IMR-90 (cell line): Measurements from ENCODE around the gene NF2. TPM values are rescaled to one million over a fixed set of nuclear protein-coding genes. Genes with fewer than 3 reads are reported as not detected.

Experiments used
- ATAC-seq: fragments of 200-7000 bp; cut with Tn5 transposase; 2 replicates; pipeline ENCODE4 v1.9.1; 2020; ENCODE audit warnings: low read depth, mild to moderate bottlenecking, moderate library complexity
- BruUV-seq: library from RNA; stranded (reverse); fragments of 400-500 nt; replicated peaks from 2 replicates; lab custom pipeline; 2021; lab: Mats Ljungman, UMichigan
- CTCF ChIA-PET: fragments of 300-600 bp; formaldehyde crosslinking; extraction: SDS; loops from one replicate; lab custom pipeline; 2021; ENCODE audit warnings: antibody characterized with exemption; lab: Yijun Ruan, JAX
- POLR2A ChIA-PET: fragments of 300-600 bp; sonication (Branson Sonifier 250); formaldehyde crosslinking; loops from one replicate; lab custom pipeline; 2022; ENCODE audit warnings: antibody characterized with exemption; ENCODE audit not compliant: unreplicated experiment; lab: Charles Lee
- DNase-seq: peaks from one replicate; pipeline ENCODE4 v3.0.0; 2013
- H2AFZ ChIP-seq: replicated peaks from 2 replicates; pipeline ENCODE3; 2013; ENCODE audit warnings: low read length, mild to moderate bottlenecking; ENCODE audit not compliant: poor library complexity
- H2AK5ac ChIP-seq: 2 replicates; pipeline ENCODE4 v1.6.1; 2013; ENCODE audit warnings: low read depth, low read length, inconsistent platforms
- H2AK9ac ChIP-seq: replicated peaks from 2 replicates; pipeline ENCODE3; 2013; ENCODE audit warnings: mild to moderate bottlenecking, low read depth, low read length, moderate library complexity; ENCODE audit not compliant: poor library complexity
- H2BK120ac ChIP-seq: 2 replicates; pipeline ENCODE4 v1.6.1; 2013; ENCODE audit warnings: low read depth, low read length, inconsistent platforms
- H2BK15ac ChIP-seq: 3 replicates; pipeline ENCODE4 v1.6.1; 2013; ENCODE audit warnings: low read depth, low read length, inconsistent platforms
- H2BK20ac ChIP-seq: 2 replicates; pipeline ENCODE4 v1.6.1; 2013; ENCODE audit warnings: low read depth, mild to moderate bottlenecking, inconsistent platforms, low read length, moderate library complexity
- H2BK5ac ChIP-seq: 2 replicates; pipeline ENCODE4 v1.6.1; 2013; ENCODE audit warnings: mild to moderate bottlenecking, low read depth, low read length, inconsistent platforms; ENCODE audit not compliant: poor library complexity, severe bottlenecking
- H3K14ac ChIP-seq: replicated peaks from 2 replicates; pipeline ENCODE4 v1.6.1; 2013; ENCODE audit warnings: low read depth, low read length, inconsistent platforms
- H3K18ac ChIP-seq: 2 replicates; pipeline ENCODE4 v1.6.1; 2013; ENCODE audit warnings: low read depth, low read length, control low read depth
- H3K23ac ChIP-seq: 2 replicates; pipeline ENCODE4 v1.6.1; 2013; ENCODE audit warnings: low read depth, low read length, inconsistent platforms
- H3K27ac ChIP-seq: 2 replicates; pipeline ENCODE4 v1.5.1; 2013; ENCODE audit warnings: mild to moderate bottlenecking, control low read depth, low read length; ENCODE audit not compliant: insufficient read depth
- H3K27me3 ChIP-seq: 2 replicates; pipeline ENCODE4 v1.6.1; 2013; ENCODE audit warnings: low read length; ENCODE audit not compliant: control insufficient read depth, insufficient read depth
- H3K36me3 ChIP-seq: 2 replicates; pipeline ENCODE4 v1.6.1; 2013; ENCODE audit warnings: low read length, mixed read lengths; ENCODE audit not compliant: control insufficient read depth, insufficient read depth
- H3K4ac ChIP-seq: 2 replicates; pipeline ENCODE4 v1.6.1; 2013; ENCODE audit warnings: low read depth, low read length, inconsistent platforms
- H3K4me1 ChIP-seq: 2 replicates; pipeline ENCODE4 v1.6.1; 2013; ENCODE audit warnings: low read length, mixed read lengths; ENCODE audit not compliant: control insufficient read depth, insufficient read depth
- H3K4me2 ChIP-seq: 2 replicates; pipeline ENCODE4 v1.6.1; 2013; ENCODE audit warnings: low read depth, mild to moderate bottlenecking, control low read depth, low read length, moderate library complexity
- H3K4me3 ChIP-seq: 2 replicates; pipeline ENCODE4 v1.5.1; 2013; ENCODE audit warnings: low read depth, mild to moderate bottlenecking, control low read depth, low read length, moderate library complexity; ENCODE audit not compliant: insufficient read depth
- H3K56ac ChIP-seq: 2 replicates; pipeline ENCODE4 v1.6.1; 2013; ENCODE audit warnings: low read length, inconsistent platforms; ENCODE audit not compliant: insufficient read depth; ENCODE audit errors: extremely low read depth
- H3K79me1 ChIP-seq, 2 experiments: 2 replicates each; pipeline ENCODE4 v1.6.1; 2013; ENCODE audit warnings: low read length in 2 of 2, inconsistent platforms in 1 of 2, low read depth in 1 of 2
- H3K9ac ChIP-seq: 2 replicates; pipeline ENCODE4 v1.6.1; 2013; ENCODE audit warnings: low read depth, low read length, control low read depth
- H3K9me1 ChIP-seq: 2 replicates; pipeline ENCODE4 v1.6.1; 2013; ENCODE audit warnings: low read length, inconsistent platforms; ENCODE audit not compliant: insufficient read depth
- H3K9me3 ChIP-seq: 2 replicates; pipeline ENCODE4 v1.6.1; 2013; ENCODE audit warnings: low read length; ENCODE audit not compliant: control insufficient read depth, insufficient read depth
- H4K20me1 ChIP-seq: 2 replicates; pipeline ENCODE4 v1.6.1; 2013; ENCODE audit warnings: low read length, inconsistent platforms; ENCODE audit not compliant: insufficient read depth
- H4K5ac ChIP-seq: 2 replicates; pipeline ENCODE4 v1.6.1; 2013; ENCODE audit warnings: mild to moderate bottlenecking, low read depth, low read length, control low read depth
- H4K8ac ChIP-seq, 2 experiments: 2 replicates each; pipeline ENCODE4 v1.6.1; 2013; ENCODE audit warnings: low read depth in 2 of 2, low read length in 2 of 2, control low read depth in 1 of 2, inconsistent platforms in 1 of 2
- H4K91ac ChIP-seq: 2 replicates; pipeline ENCODE4 v1.6.1; 2013; ENCODE audit warnings: low read depth, low read length, inconsistent platforms; ENCODE audit not compliant: insufficient read depth
- BHLHE40 ChIP-seq: fragments of 150-350 bp; IDR thresholded peaks from 2 replicates; pipeline ENCODE4 v1.6.1; 2016; ENCODE audit warnings: mild to moderate bottlenecking, low read depth, low read length
- CEBPB ChIP-seq: IDR thresholded peaks from 2 replicates; pipeline ENCODE4 v1.6.1; 2012; ENCODE audit warnings: low read depth, low read length, improper control_type of control experiment
- CHD1 ChIP-seq: IDR thresholded peaks from 2 replicates; pipeline ENCODE4 v1.6.1; 2012; ENCODE audit warnings: low read depth, low read length, improper control_type of control experiment
- FOS ChIP-seq: fragments of 150-350 bp; IDR thresholded peaks from 2 replicates; pipeline ENCODE4 v1.6.1; 2016; ENCODE audit warnings: low read depth, low read length
- MAFK ChIP-seq: IDR thresholded peaks from 2 replicates; pipeline ENCODE4 v1.6.1; 2012; ENCODE audit warnings: low read depth, low read length, improper control_type of control experiment
- MAZ ChIP-seq: IDR thresholded peaks from 2 replicates; pipeline ENCODE4 v1.6.1; 2012; ENCODE audit warnings: low read depth, mild to moderate bottlenecking, low read length, improper control_type of control experiment, moderate library complexity, borderline replicate concordance
- MXI1 ChIP-seq: IDR thresholded peaks from 2 replicates; pipeline ENCODE4 v1.6.1; 2012; ENCODE audit warnings: low read depth, mild to moderate bottlenecking, low read length, moderate library complexity, borderline replicate concordance
- NFE2L2 ChIP-seq: fragments of 150-350 bp; IDR thresholded peaks from 2 replicates; pipeline ENCODE4 v1.6.1; 2016; ENCODE audit warnings: low read depth, mild to moderate bottlenecking, low read length
- POLR2A ChIP-seq: IDR thresholded peaks from 2 replicates; pipeline ENCODE4 v1.6.1; 2012; ENCODE audit warnings: mild to moderate bottlenecking, low read depth, low read length
- RAD21 ChIP-seq: IDR thresholded peaks from 2 replicates; pipeline ENCODE4 v1.6.1; 2012; ENCODE audit warnings: low read length, improper control_type of control experiment
- RCOR1 ChIP-seq: IDR thresholded peaks from 2 replicates; pipeline ENCODE4 v1.6.1; 2012; ENCODE audit warnings: mild to moderate bottlenecking, low read length, improper control_type of control experiment; ENCODE audit not compliant: insufficient replicate concordance
- RFX5 ChIP-seq: IDR thresholded peaks from 2 replicates; pipeline ENCODE4 v1.8.0; 2012; ENCODE audit warnings: low read depth, mild to moderate bottlenecking, low read length, moderate library complexity
- SMC3 ChIP-seq: fragments of 150-350 bp; IDR thresholded peaks from 2 replicates; pipeline ENCODE4 v1.6.1; 2016; ENCODE audit warnings: low read depth, mild to moderate bottlenecking, antibody characterized with exemption, low read length, moderate library complexity
- WGBS, 2 experiments: methylation state at CpG; one replicate each; pipeline versions ENCODE4 v1.1.5 to v1.1.7; 2013; ENCODE audit warnings: missing lambda C conversion rate in 2 of 2; ENCODE audit not compliant: insufficient read length in 1 of 2; ENCODE audit errors: extremely low coverage in 2 of 2; 5-methylcytosine and 5-hydroxymethylcytosine counted together
- dilution Hi-C: fragments of 300-500 bp; cut with HindIII; formaldehyde crosslinking; loops from one replicate; pipeline ENCODE4 v1.14.3; 2018; ENCODE audit warnings: low sequenced_read_pairs; ENCODE audit not compliant: unreplicated experiment
- in situ Hi-C: fragments of 300-500 bp; cut with MboI; formaldehyde crosslinking; loops from 3 replicates; pipeline ENCODE4 v1.14.3; 2019; ENCODE audit warnings: low sequenced_read_pairs, inconsistent platforms, mixed read lengths
- intact Hi-C: fragments of 100-400 bp; cut with micrococcal nuclease; formaldehyde crosslinking; loops from 2 replicates; pipeline ENCODE4 v1.10.0; 2022
- polyA plus RNA-seq, 3 experiments: library from polyadenylated mRNA; depleted of rRNA; stranded (reverse); fragments of >200 nt; gene quantifications; 2 replicates each; pipeline ENCODE4 v1.2.3, GENCODE V29; 2012; ENCODE audit warnings: low replicate concordance in 1 of 3
- total RNA-seq: library from RNA; depleted of rRNA; stranded (reverse); fragments of >200 nt; gene quantifications from 2 replicates; pipeline ENCODE4 v1.2.3, GENCODE V29; 2012
- TF ChIP-seq, protein P1 (sequence below): fragments of 150-350 bp; IDR thresholded peaks from 2 replicates; pipeline ENCODE4 v1.6.1; 2016; ENCODE audit warnings: low read depth, mild to moderate bottlenecking, low read length, moderate library complexity, borderline replicate concordance
- TF ChIP-seq, protein P2 (sequence below): conservative IDR thresholded peaks from 2 replicates; pipeline ENCODE4 v1.5.1; 2012; ENCODE audit warnings: mild to moderate bottlenecking, low read depth, low read length, improper control_type of control experiment
- TF ChIP-seq, protein P3 (sequence below): fragments of 150-350 bp; IDR thresholded peaks from 2 replicates; pipeline ENCODE4 v1.6.1; 2017; ENCODE audit warnings: mild to moderate bottlenecking, antibody characterized with exemption, low read length, low read depth

NF2 gene
- total and polyA plus RNA-seq, 2 of the 4 experiments (the other 2 are of a cell fraction) = 59.0 to 151 TPM

DNA sequence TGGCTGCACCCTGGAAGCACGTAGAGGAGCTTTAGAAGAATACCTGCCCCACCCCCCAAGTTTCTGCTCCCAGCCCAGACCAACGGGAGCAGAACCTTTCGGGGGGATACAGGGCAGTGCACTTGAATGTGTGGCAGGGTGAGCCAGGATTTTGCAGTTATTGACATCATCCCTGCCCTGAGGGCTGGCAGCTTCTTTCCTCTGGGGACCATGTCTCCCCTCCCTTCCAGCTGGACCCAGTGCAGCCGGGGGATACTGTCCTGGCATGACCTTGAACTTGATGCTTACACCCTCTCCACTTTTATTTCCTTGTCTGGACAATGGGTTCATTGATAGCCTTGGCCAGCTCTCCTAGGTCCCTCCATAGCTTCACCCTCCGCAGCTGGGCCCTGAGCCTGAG is 112.3 kb downstream of the NF2 start:
- Histone ChIP-seq H4K20me1 (peaks cover 11% of the 10 kb centered on the region), H3K9me3 (no peaks in the 10 kb centered on the region), H3K27ac (no peak overlapping the region), H3K9me1 (no peaks in the 10 kb centered on the region), H2AK5ac (no peak overlapping the region), H2BK5ac (no peak overlapping the region), H2BK15ac (no peak overlapping the region), H3K18ac (no peak overlapping the region), H3K79me1 (no peaks in the 10 kb centered on the region), H3K4me3 (no peak overlapping the region), H4K91ac (no peak overlapping the region), H4K8ac (no peak overlapping the region), H3K4me2 (no peak overlapping the region), H3K9ac (no peak overlapping the region), H3K14ac (no peak overlapping the region), H3K27me3 (peaks cover 65% of the 10 kb centered on the region), H2AK9ac (no peak overlapping the region), H2AFZ (no peak overlapping the region), H3K36me3 (no peaks in the 10 kb centered on the region), H4K5ac (no peak overlapping the region), H2BK120ac (no peak overlapping the region), H3K23ac (no peak overlapping the region), H2BK20ac (no peak overlapping the region), H3K4ac (no peak overlapping the region), H3K4me1 (no peaks in the 10 kb centered on the region), H3K56ac (no peak overlapping the region)
- TF ChIP-seq CHD1 = no peak
- no peak for TF ChIP-seq POLR2A
- TF ChIP-seq, protein P1, sequence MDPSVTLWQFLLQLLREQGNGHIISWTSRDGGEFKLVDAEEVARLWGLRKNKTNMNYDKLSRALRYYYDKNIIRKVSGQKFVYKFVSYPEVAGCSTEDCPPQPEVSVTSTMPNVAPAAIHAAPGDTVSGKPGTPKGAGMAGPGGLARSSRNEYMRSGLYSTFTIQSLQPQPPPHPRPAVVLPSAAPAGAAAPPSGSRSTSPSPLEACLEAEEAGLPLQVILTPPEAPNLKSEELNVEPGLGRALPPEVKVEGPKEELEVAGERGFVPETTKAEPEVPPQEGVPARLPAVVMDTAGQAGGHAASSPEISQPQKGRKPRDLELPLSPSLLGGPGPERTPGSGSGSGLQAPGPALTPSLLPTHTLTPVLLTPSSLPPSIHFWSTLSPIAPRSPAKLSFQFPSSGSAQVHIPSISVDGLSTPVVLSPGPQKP = no peak
- TF ChIP-seq, protein P2, sequence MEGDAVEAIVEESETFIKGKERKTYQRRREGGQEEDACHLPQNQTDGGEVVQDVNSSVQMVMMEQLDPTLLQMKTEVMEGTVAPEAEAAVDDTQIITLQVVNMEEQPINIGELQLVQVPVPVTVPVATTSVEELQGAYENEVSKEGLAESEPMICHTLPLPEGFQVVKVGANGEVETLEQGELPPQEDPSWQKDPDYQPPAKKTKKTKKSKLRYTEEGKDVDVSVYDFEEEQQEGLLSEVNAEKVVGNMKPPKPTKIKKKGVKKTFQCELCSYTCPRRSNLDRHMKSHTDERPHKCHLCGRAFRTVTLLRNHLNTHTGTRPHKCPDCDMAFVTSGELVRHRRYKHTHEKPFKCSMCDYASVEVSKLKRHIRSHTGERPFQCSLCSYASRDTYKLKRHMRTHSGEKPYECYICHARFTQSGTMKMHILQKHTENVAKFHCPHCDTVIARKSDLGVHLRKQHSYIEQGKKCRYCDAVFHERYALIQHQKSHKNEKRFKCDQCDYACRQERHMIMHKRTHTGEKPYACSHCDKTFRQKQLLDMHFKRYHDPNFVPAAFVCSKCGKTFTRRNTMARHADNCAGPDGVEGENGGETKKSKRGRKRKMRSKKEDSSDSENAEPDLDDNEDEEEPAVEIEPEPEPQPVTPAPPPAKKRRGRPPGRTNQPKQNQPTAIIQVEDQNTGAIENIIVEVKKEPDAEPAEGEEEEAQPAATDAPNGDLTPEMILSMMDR = no peak
- TF ChIP-seq MAZ = no peak
- TF ChIP-seq RCOR1 = no peak
- TF ChIP-seq FOS = no peak
- no peak for TF ChIP-seq RFX5
- TF ChIP-seq BHLHE40 = no peak
- no peak for TF ChIP-seq MXI1
- no peak for TF ChIP-seq NFE2L2
- TF ChIP-seq CEBPB = no peak
- no peak for TF ChIP-seq RAD21
- TF ChIP-seq, protein P3, sequence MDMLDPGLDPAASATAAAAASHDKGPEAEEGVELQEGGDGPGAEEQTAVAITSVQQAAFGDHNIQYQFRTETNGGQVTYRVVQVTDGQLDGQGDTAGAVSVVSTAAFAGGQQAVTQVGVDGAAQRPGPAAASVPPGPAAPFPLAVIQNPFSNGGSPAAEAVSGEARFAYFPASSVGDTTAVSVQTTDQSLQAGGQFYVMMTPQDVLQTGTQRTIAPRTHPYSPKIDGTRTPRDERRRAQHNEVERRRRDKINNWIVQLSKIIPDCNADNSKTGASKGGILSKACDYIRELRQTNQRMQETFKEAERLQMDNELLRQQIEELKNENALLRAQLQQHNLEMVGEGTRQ = no peak
- no peak for TF ChIP-seq SMC3
- no peak for TF ChIP-seq MAFK
- DNase-seq = no peak
- dilution Hi-C loops (no loop called here), intact Hi-C loops (no loop called here), in situ Hi-C loops (no loop called here)
- 50% methylated on average over 1 of the region's 5 CpGs; no CpG with 5 or more reads in 1 of the 2 experiments for WGBS, 2 experiments
- no TSS peak for BruUV-seq
- ChIA-PET POLR2A (no interaction called here), CTCF (no interaction called here)
- no peak for ATAC-seq
